HepG2 (cell line): Measurements from ENCODE around the gene DPH1.

Experiments
- CHD4 ChIP-seq: fragments of 200-600 bp; sonication (generic); IDR thresholded peaks from 2 replicates; pipeline ENCODE4 v1.7.0; 2017; ENCODE audit warnings: mild to moderate bottlenecking, low read length, borderline replicate concordance
- GABPA ChIP-seq, 2 experiments: IDR thresholded peaks; 2 replicates each; pipeline ENCODE4 v1.6.1; 2011 to 2016; ENCODE audit warnings: low read depth in 2 of 2, low read length in 1 of 2, missing biosample characterization in 1 of 2, missing genetic modification characterization in 1 of 2
- SCMH1 ChIP-seq: sonication (generic); formaldehyde crosslinking; IDR thresholded peaks from 2 replicates; pipeline ENCODE4 v1.9.0; 2021; ENCODE audit warnings: missing genetic modification reagents, mild to moderate bottlenecking, borderline replicate concordance
- TARDBP ChIP-seq: sonication (generic); formaldehyde crosslinking; IDR thresholded peaks from 2 replicates; pipeline ENCODE4 v1.8.0; 2022; ENCODE audit warnings: mild to moderate bottlenecking, missing genetic modification reagents
- XRCC5 ChIP-seq: fragments of 200-400 bp; formaldehyde crosslinking; optimal IDR thresholded peaks from 2 replicates; pipeline ENCODE3; 2017; ENCODE audit warnings: mild to moderate bottlenecking, low read length

DNA sequence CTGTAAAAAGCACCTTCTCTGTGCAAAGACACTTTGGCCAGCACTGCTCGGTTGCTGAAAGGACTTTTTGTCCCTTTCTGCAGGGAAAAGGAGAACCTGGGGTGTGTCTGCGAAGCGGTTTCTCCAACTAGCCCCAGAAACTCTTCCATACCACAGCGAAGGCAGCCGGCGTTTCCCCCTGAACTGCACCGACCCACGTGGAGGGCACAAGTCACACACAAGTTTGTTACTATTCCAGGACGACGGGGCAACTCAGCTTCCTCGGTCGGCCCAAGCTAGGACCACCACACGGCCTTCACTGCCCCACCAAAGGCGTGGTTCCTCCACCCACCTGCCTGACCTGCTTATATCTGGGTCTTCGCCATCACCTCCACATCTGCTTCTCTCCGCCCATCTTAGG is 6.7 kb upstream of the DPH1 start:
- TF ChIP-seq SCMH1 (CRISPR knock-in tag) (no peak), TARDBP (CRISPR knock-in tag) (no peak), GABPA (IDR thresholded peaks at IDR 0.05; ENCODE audit: low read depth, low read length) (no peak), GABPA (CRISPR knock-in tag; IDR thresholded peaks at IDR 0.05; ENCODE audit: low read depth) (no peak), CHD4 (no peak), XRCC5 (no peak)
